Measurements from ENCODE around the gene ATAD3B.

GRCh38 chr1:1521331-1521730, 49.8 kb downstream of the ATAD3B start:
- no peak for TF ChIP-seq EZH2phosphoT487 (conservative IDR thresholded peaks at IDR 0.05; ENCODE audit: low read length)
- no peak for TF ChIP-seq CTCF (IDR thresholded peaks at IDR 0.05; ENCODE audit: insufficient read depth, low read length, poor library complexity, severe bottlenecking)
